ENCODE measurements around the gene TTPAL. TPM values are rescaled to one million over a fixed set of nuclear protein-coding genes. Genes with fewer than 3 reads are reported as not detected.

Gene TTPAL
- total RNA-seq, 2 donors from 2014 or later = 18.3 to 19.4 TPM

DNA sequence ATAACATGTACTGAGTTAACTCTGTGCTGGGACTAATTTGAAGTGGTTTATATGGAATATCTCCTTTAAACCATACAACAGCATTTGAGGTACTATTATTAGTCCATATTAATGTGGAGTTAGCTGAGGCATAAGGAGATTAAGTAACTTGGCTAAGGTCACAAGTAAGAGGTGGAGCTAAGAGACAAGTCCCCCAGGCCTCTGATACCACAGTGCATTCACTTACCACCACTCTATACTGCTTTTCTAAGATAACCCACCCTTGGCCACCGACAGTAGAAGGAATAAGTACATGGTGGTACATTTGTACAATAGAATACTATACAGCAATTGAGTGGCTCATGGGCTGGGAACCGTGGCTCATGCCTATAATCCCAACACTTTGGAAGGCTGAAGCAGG is 16.4 kb upstream of the TTPAL start:
- H3K27me3 Mint-ChIP-seq (ENCODE audit: insufficient read depth) = no peaks in the 10 kb centered on the region
- 100% methylated on average over 1 of the region's 2 CpGs; no CpG with 5 or more reads in 1 of the 2 experiments for WGBS, 2 experiments (ENCODE audit: insufficient coverage in 1 of 2, insufficient read length in 1 of 2)
- Histone ChIP-seq H3K9ac (ENCODE audit: extremely low read depth, low read length, poor library complexity, severe bottlenecking) (no peak overlapping the region), H3K4me1 (ENCODE audit: control insufficient read depth, insufficient read depth, low read length) (no peaks in the 10 kb centered on the region), H3K27ac (ENCODE audit: low read depth, low read length) (no peak overlapping the region), H3K36me3 (ENCODE audit: control insufficient read depth, insufficient read depth, low read length) (no peaks in the 10 kb centered on the region), H3K27me3 (ENCODE audit: control insufficient read depth, insufficient read depth, low read length, poor library complexity, severe bottlenecking) (no peaks in the 10 kb centered on the region), H3K4me3 (ENCODE audit: low read length) (no peak overlapping the region), H3K9me3 (ENCODE audit: control insufficient read depth, low read length) (no peaks in the 10 kb centered on the region)
- H3K36me3 Mint-ChIP-seq (ENCODE audit: low read depth) = no peaks in the 10 kb centered on the region
- no peaks in the 10 kb centered on the region for H3K9me3 Mint-ChIP-seq
- no peak overlapping the region for H3K4me3 Mint-ChIP-seq
- DNase-seq = no peak
- H3K4me1 Mint-ChIP-seq = no peaks in the 10 kb centered on the region
- H3K27ac Mint-ChIP-seq = no peak overlapping the region
- no peak for TF ChIP-seq CTCF (conservative IDR thresholded peaks at IDR 0.05)

- H3K9me3 Mint-ChIP-seq = no peaks in the 10 kb centered on the region
- peak; percentile 67 for TF ChIP-seq CTCF (conservative IDR thresholded peaks at IDR 0.05)
Observed at GRCh38 chr20:44460795-44461141, 14.9 kb upstream of the TTPAL start.

DNA sequence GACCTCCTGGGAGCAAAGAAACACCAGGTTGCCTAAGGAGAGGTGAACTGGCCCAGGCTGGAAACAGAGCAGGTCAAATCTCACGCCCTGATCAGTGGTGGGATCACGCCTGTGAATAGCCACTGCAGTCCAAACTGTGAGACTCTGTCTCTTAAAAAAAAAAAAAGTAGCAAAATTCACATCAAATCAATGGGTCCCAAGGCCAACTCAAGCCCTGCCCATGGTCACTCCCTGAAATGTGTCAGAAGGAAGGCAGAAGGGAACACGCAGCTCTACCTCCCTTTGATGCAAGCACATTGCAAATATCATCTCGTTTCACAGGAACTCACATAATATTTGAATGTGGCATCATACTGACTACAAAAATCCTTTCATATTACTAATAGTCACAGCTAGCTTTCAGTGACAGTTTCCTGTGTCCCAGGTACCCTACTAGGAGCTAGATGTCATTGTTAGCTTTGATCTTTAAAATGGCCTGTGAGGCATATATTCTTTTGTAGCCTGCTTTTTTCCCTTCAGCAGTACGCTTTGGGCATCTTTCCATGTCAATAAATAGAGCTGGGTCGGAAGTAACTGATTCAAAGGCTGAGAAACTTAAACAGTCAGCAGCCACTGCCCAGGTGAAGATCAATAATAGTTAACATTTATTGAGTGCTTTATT is 14.4 kb upstream of the TTPAL start:
- DNase-seq = no peak
- H3K27me3 ChIP-seq (ENCODE audit: control insufficient read depth, insufficient read depth, low read length, poor library complexity, severe bottlenecking) = no peaks in the 10 kb centered on the region
- Mint-ChIP-seq H3K9me3 (no peaks in the 10 kb centered on the region), H3K36me3 (ENCODE audit: low read depth) (no peaks in the 10 kb centered on the region), H3K4me3 (no peak overlapping the region), H3K27me3 (ENCODE audit: insufficient read depth) (no peaks in the 10 kb centered on the region), H3K27ac (no peak overlapping the region), H3K4me1 (no peaks in the 10 kb centered on the region)
- H3K4me3 ChIP-seq (ENCODE audit: low read length) = no peak overlapping the region
- no peaks in the 10 kb centered on the region for H3K36me3 ChIP-seq (ENCODE audit: control insufficient read depth, insufficient read depth, low read length)
- 87 to 91% methylated on average over 4 to 6 of the region's 6 CpGs for WGBS, 2 experiments (ENCODE audit: insufficient coverage in 1 of 2, insufficient read length in 1 of 2)
- no peak for TF ChIP-seq CTCF (conservative IDR thresholded peaks at IDR 0.05)
- H3K9me3 ChIP-seq (ENCODE audit: control insufficient read depth, low read length) = no peaks in the 10 kb centered on the region
- H3K9ac ChIP-seq (ENCODE audit: extremely low read depth, low read length, poor library complexity, severe bottlenecking) = no peak overlapping the region
- H3K27ac ChIP-seq (ENCODE audit: low read depth, low read length) = no peak overlapping the region
- H3K4me1 ChIP-seq (ENCODE audit: control insufficient read depth, insufficient read depth, low read length) = no peaks in the 10 kb centered on the region

More at GRCh38 chr20:44460795-44461141, 14.9 kb upstream of the TTPAL start:
- no peaks in the 10 kb centered on the region for H3K4me1 Mint-ChIP-seq
- no peak overlapping the region for H3K4me3 ChIP-seq (ENCODE audit: low read length)
- no peaks in the 10 kb centered on the region for H3K36me3 ChIP-seq (ENCODE audit: control insufficient read depth, insufficient read depth, low read length)
- H3K27me3 Mint-ChIP-seq (ENCODE audit: insufficient read depth) = no peaks in the 10 kb centered on the region
- 49 to 59% methylated on average over 3 of the region's 3 CpGs for WGBS, 2 experiments (ENCODE audit: insufficient coverage in 1 of 2, insufficient read length in 1 of 2)
- DNase-seq = no peak
- no peak overlapping the region for H3K4me3 Mint-ChIP-seq
- no peak overlapping the region for H3K27ac ChIP-seq (ENCODE audit: low read depth, low read length)
- H3K9ac ChIP-seq (ENCODE audit: extremely low read depth, low read length, poor library complexity, severe bottlenecking) = no peak overlapping the region
- no peaks in the 10 kb centered on the region for H3K36me3 Mint-ChIP-seq (ENCODE audit: low read depth)
- no peak overlapping the region for H3K27ac Mint-ChIP-seq
- H3K9me3 ChIP-seq (ENCODE audit: control insufficient read depth, low read length) = no peaks in the 10 kb centered on the region
- H3K4me1 ChIP-seq (ENCODE audit: control insufficient read depth, insufficient read depth, low read length) = no peaks in the 10 kb centered on the region
- no peaks in the 10 kb centered on the region for H3K27me3 ChIP-seq (ENCODE audit: control insufficient read depth, insufficient read depth, low read length, poor library complexity, severe bottlenecking)
